Retinal pigment epithelial cell (primary cell): Measurements from ENCODE around the gene TXNL4A.
A peak's percentile ranks its signal among the peaks of the same experiment; 100 is the strongest.
"Not testable (repeated sequence)": the region's sequence is repeated elsewhere in the genome, so short reads cannot be mapped to it uniquely, and the experiment has no call there.

ENCODE experiments used
- DNase-seq: peaks from one replicate; pipeline ENCODE4 v3.0.0-alpha.2; 2010; ENCODE audit warnings: low read depth
- H3K4me3 ChIP-seq: 2 replicates; pipeline ENCODE4 v1.5.1; 2011; ENCODE audit warnings: mild to moderate bottlenecking, low read length, control low read depth, moderate library complexity
- CTCF ChIP-seq: conservative IDR thresholded peaks from 2 replicates; pipeline ENCODE4 v1.5.1; 2011; ENCODE audit warnings: low read depth, low read length, control low read depth, inconsistent platforms

Gene TXNL4A

GRCh38 chr18:79963658-79964329, 24.6 kb downstream of the TXNL4A start:
- DNase-seq, result no peak
- TF ChIP-seq CTCF, result no peak
- peak overlapping the region; percentile 68 for H3K4me3 ChIP-seq

- DNase-seq, result no peak
- no peak overlapping the region for H3K4me3 ChIP-seq
- TF ChIP-seq CTCF, result no peak
Observed at GRCh38 chr18:79962835-79963657, 25.3 kb downstream of the TXNL4A start.

GRCh38 chr18:79962311-79962710, 26.1 kb downstream of the TXNL4A start:
- H3K4me3 ChIP-seq, result no peak overlapping the region
- DNase-seq, result no peak
- TF ChIP-seq CTCF, result no peak

GRCh38 chr18:79961527-79962291, 26.7 kb downstream of the TXNL4A start:
- no peak overlapping the region for H3K4me3 ChIP-seq
- no peak for TF ChIP-seq CTCF
- DNase-seq, result no peak

- no peak for DNase-seq
- no peak overlapping the region for H3K4me3 ChIP-seq
- no peak for TF ChIP-seq CTCF
Observed at GRCh38 chr18:79960921-79961526, 27.3 kb downstream of the TXNL4A start.

DNA sequence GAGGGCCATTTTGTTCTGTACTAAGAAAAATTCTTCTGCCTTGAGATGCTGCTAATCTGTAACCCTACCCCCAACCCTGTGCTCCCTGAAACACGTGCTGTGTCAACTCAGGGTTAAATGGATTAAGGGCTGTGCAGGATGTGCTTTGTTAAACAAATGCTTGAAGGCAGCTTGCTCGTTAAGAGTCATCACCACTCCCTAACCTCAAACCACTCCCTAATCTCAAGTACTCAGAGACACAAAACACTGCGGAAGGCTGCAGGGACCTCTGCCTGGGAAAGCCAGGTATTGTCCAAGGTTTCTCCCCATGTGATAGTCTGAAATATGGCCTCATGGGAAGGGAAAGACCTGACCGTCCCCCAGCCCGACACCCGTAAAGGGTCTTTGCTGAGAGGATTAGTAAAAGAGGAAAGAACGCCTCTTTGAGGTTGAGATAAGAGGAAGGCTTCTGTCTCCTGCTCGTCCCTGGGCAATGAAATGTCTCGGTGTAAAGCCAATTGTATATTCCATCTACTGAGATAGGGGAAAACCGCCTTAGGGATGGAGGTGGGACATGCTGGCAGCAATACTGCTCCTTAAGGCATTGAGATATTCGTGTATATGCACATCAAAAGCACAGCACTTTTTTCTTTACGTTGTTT, 28.1 kb downstream of the TXNL4A start:
- TF ChIP-seq CTCF, result peak; percentile 22
- DNase-seq, result peak; percentile 73

More for the DNA sequence above, 28.1 kb downstream of the TXNL4A start:
- not testable (repeated sequence) for H3K4me3 ChIP-seq
